GM19397 (cell line): Measurements from ENCODE around the gene TTC38.

Experiments
- ATAC-seq: cut with Tn5 transposase; IDR thresholded peaks from one replicate; pipeline ENCODE4 v1.9.1; 2021; ENCODE audit warnings: mild to moderate bottlenecking, moderate library complexity; ENCODE audit not compliant: unreplicated experiment

The TTC38 gene

DNA sequence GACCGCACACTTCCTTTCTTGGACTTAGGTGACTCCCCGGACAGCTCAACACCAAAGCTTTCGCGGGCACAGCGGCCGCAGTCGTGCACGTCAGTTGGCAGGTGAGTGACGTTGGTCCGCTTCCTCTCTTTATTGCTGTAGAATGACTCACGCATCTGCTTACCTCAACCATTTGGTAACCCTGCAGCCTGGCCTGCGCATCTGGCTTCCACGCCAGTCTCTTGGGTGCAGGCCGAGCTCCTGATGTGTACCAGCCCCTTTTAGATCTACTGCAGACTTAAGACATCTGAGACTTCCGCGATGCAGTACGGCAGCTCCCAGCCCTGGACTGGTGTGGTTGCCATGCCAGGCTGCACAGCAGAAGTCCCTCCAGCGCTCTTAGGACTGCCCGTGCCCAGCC is 55.4 kb downstream of the TTC38 start:
- ATAC-seq: no peak

DNA sequence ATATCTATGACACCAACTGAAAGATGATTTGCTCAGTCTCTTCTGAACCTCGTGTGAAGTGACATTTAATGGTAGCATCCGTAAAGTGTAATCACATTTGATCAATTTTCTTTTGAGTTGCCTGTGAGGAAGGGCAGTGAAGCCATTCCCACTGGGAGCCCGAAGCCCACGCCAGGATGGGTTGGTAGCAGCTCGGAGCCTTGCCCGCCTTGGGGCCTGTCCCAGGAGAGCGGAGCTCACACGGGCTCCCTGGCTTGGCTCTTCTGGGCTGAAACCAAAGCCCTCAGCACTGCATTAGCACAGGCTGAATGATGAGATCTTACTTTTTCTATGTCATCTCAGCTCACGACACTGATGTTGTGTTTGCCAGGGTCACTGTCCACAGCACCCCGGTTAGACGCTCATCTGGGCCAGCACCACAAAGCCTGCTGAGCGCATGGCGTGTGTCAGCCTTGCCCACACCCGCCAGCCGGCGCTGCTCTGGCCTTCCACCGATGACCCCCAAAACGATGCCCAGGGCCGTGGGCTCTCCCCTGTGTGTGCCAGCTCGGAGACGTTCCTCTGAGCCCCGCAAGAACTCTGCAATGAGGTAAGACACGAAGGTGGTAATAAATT is 58.4 kb downstream of the TTC38 start:
- ATAC-seq: no peak

GRCh38 chr22:46327691-46328465 is 60.1 kb downstream of the TTC38 start:
- no peak for ATAC-seq

- no peak for ATAC-seq
These were observed 61.0 kb downstream of the TTC38 start for GRCh38 chr22:46328797-46329196.

DNA sequence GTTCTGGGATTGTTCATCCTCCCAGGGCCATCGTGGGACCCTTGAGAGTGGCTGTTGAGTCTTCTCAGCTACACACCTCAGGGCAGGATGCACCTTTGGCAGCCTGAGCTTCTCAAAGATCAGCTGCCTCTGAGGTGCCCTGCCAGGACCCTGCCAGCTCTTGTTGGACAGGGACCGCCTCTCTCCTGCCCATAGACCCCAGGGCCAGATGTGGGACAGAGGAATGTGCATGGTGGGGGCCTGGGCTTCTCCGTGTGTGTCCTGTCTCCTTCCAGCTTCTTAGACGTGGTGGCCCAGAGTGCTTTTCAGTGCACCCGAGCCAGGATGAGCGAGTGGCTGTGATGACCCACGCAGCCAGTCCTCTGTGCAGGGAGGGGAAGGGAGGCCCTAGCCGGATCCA is 61.8 kb downstream of the TTC38 start:
- ATAC-seq: no peak

GRCh38 chr22:46330426-46330825 is 62.6 kb downstream of the TTC38 start:
- ATAC-seq: no peak

- no peak for ATAC-seq
These were observed 63.7 kb downstream of the TTC38 start for GRCh38 chr22:46331496-46331895.

- peak; percentile 88 for ATAC-seq
These were observed 67.7 kb downstream of the TTC38 start, which contains the start of gene TRMU for GRCh38 chr22:46335201-46336118. TSS of gene TRMU (plus strand) at chr22:46335714. CDS start at chr22:46335765, 51 bp downstream.

DNA sequence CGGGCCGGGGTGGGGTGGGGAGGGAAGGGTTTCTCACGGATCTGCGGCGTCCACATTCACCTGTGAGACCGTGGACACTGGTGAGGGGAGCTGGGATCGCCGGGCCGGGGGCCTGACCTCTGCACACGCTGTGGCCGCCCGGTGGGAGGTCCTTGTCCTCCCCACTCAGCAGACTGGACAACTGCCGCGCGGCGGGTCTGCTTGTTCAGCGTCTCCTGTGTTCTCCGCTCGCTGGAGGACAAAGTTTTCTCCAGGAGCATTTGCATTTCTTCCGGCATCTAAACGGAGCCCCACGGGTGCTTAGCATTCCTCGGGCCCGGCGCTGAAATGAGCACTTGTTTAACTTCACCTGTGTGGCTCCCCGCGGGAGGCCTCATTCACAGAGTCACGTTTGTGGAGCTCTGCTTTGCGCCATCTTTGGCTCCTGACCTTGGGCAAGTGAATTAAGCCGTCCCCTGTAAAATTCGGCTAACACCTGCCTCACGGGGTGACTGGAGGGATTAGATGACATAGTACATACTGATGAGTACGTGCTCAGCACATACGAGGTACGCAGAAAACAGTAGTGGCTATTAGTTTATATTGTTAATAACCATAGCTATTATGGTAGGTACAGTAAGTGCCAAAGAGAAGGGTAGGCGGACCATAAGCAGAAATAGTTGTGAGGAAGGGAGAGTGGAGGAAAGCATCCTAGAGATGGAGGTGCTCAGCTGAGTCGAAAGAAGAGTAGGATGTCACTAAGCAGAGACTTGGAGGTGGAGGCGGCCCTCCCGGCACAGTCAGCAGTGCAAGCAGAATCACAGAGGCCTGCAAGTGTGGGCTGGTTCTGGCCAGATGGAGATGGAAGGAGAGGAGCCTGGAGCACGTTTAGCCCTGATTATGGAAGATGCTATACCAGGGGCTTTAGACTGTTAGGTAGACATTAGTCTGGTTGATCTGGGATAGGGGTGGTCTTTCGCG is 68.6 kb downstream of the TTC38 start:
- peak; percentile 7 for ATAC-seq

- no peak for ATAC-seq
These were observed 70.1 kb downstream of the TTC38 start for GRCh38 chr22:46337870-46338269.

DNA sequence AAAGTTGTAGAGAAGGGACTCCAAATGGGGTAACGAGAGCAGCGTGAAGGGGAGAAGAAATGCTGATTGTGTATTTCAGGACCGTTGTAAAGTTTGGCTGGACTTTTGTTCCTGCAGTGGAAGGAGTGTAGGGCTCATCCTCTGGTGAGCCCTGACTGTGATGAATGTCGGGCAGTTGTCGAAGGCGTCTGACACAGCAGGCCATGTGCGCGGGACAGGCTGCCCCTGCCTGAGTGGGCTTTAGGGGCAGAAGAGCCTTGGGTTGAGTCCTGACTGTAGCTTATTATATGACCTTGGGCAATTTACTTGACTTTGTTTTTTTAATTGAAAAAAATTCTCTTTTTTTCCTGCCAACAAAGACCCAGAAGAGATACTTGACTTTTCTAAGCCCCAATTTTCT is 70.8 kb downstream of the TTC38 start:
- no peak for ATAC-seq

- no peak for ATAC-seq
These were observed 72.1 kb downstream of the TTC38 start for GRCh38 chr22:46339956-46340355.

- ATAC-seq: no peak
These were observed 72.9 kb downstream of the TTC38 start for GRCh38 chr22:46340676-46341075.
